Prostate gland (tissue), 2 donors: ENCODE data around the gene ALDH16A1. TPM values are rescaled to one million over a fixed set of nuclear protein-coding genes. Genes with fewer than 3 reads are reported as not detected.

Source experiments
- DNase-seq: peaks from one replicate; pipeline ENCODE4 v3.0.0-alpha.2; 2019; ENCODE audit warnings: low spot score
- H3K27ac ChIP-seq, 2 donors: fragments of 200-600 bp; sonication (generic); 2 replicates each; pipeline ENCODE4 v1.5.1; 2017 to 2019
- H3K27me3 ChIP-seq: fragments of 200-600 bp; sonication (generic); replicated peaks from 2 replicates; pipeline ENCODE4 v1.5.1; 2019; ENCODE audit not compliant: insufficient read depth
- H3K36me3 ChIP-seq, 2 donors: fragments of 200-600 bp; sonication (generic); 1 replicate in 1 of 2; 2 replicates in 1 of 2; pipeline versions ENCODE4 v1.5.1 to v1.8.1; 2017 to 2019
- H3K4me1 ChIP-seq: fragments of 200-600 bp; sonication (generic); replicated peaks from 2 replicates; pipeline ENCODE4 v1.5.1; 2019
- H3K4me3 ChIP-seq, 2 donors: fragments of 200-600 bp; sonication (generic); 2 replicates each; pipeline ENCODE4 v1.5.1; 2017 to 2019
- H3K9me3 ChIP-seq: fragments of 200-600 bp; sonication (generic); 2 replicates; pipeline ENCODE4 v1.5.1; 2017
- POLR2A ChIP-seq: fragments of 450-650 bp; IDR thresholded peaks from one replicate; pipeline ENCODE4 v1.6.1; 2016; ENCODE audit warnings: antibody characterized with exemption, mild to moderate bottlenecking
- POLR2AphosphoS5 ChIP-seq: sonication (generic); formaldehyde crosslinking; IDR thresholded peaks from one replicate; pipeline ENCODE4 v1.6.1; 2017; ENCODE audit warnings: antibody characterized with exemption
- WGBS: methylation state at CpG from one replicate; pipeline ENCODE4 v1.1.5; 2018; 5-methylcytosine and 5-hydroxymethylcytosine counted together
- intact Hi-C: fragments of 100-400 bp; cut with DNase I; formaldehyde crosslinking; loops from one replicate; pipeline ENCODE4 v1.14.2; 2022
- total RNA-seq, 2 donors: library from RNA; depleted of rRNA; stranded (reverse); fragments of >200 nt; gene quantifications; one replicate each; pipeline ENCODE4 v1.1.0, GENCODE V29; 2016
- TF ChIP-seq, protein P1 (sequence below), 4 experiments: fragments of 200-600 bp in 2 of 4; fragments of 450-650 bp in 2 of 4; sonication (generic) in 2 of 4; IDR thresholded peaks; 1 replicate in 3 of 4; 2 replicates in 1 of 4; pipeline ENCODE4 v1.5.1; 2016 to 2019; ENCODE audit warnings: antibody characterized with exemption in 4 of 4, mild to moderate bottlenecking in 2 of 4, moderate library complexity in 2 of 4

The ALDH16A1 gene
- total RNA-seq, 2 donors from 2014 or later = 24.3 to 42.0 TPM

DNA sequence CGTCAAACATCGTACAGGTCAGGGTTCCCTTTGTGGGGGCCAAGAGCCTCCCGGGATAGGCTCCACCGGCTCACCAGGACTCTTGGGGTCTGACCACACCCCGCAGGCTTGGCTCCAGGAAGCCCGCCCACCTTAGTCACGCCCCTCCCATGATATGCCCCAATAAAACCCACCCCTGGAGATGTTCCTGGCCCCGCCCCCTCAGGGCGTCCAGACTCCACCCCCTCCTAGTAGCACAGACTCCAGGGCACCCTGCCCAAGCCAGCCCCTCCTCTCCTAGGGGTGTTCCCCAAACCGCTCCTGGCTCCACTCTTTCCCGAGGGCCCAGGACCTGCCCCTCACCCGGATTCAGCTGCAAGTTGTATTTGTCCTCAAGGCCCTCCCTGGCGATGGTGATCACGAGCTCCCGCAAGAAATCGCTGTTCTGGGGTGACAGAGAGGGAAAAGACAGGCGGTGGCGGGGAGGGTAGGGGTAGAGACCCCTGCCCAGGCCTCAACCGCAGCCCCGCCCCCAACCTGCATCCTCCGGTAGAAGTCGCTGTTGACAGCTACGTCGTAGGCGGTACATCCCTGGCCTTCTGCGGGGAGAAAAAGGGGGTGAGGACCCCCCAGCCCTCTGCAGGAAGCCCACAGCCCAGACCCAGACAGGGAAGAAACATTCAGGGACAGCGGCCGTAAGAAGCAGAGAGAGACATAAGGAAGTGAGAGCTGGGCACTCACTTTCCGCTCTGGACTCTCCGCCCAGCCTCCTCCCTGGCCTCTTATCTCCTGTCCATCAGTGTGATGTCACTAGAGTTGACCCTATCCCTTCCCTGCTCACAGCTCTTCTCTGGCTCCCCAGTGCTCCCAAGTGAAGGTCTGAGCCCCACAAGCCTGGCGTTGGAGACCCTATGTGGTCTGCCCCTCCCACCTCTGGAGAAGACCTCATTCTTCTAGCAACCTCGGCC lies 5.3 kb upstream of the ALDH16A1 start:
- Histone ChIP-seq H3K27me3 (no peaks in the 10 kb centered on the region), H3K4me1 (no peaks in the 10 kb centered on the region), H3K27ac (no peak overlapping the region), H3K4me3 (no peak overlapping the region), H3K36me3 (no peaks in the 10 kb centered on the region), H3K9me3 (no peaks in the 10 kb centered on the region)
- intact Hi-C loops = no loop called here
- TF ChIP-seq POLR2A = no peak
- no peak for TF ChIP-seq POLR2AphosphoS5
- TF ChIP-seq, protein P1, sequence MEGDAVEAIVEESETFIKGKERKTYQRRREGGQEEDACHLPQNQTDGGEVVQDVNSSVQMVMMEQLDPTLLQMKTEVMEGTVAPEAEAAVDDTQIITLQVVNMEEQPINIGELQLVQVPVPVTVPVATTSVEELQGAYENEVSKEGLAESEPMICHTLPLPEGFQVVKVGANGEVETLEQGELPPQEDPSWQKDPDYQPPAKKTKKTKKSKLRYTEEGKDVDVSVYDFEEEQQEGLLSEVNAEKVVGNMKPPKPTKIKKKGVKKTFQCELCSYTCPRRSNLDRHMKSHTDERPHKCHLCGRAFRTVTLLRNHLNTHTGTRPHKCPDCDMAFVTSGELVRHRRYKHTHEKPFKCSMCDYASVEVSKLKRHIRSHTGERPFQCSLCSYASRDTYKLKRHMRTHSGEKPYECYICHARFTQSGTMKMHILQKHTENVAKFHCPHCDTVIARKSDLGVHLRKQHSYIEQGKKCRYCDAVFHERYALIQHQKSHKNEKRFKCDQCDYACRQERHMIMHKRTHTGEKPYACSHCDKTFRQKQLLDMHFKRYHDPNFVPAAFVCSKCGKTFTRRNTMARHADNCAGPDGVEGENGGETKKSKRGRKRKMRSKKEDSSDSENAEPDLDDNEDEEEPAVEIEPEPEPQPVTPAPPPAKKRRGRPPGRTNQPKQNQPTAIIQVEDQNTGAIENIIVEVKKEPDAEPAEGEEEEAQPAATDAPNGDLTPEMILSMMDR (IDR thresholded peaks at IDR 0.05) = no peak
- no peak for DNase-seq
- 63% methylated on average over 32 of the region's 32 CpGs for whole genome bisulfite sequencing

DNA sequence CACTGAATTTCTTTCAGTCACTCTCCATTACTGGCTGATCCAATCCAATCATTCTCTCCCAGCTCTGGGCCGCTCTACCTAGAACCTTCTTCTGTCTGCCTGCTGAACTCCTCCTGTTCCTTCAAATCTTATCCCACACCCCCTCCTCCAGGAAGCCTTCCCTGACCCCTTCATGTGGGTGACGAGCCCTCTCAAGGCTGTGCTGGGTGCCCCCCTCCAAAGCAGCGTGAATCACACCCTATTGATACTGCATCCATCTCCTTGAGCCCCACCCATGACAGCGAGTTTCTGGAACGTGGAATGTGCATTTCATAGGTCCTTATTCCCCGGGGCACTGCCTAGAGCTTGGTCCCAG lies 4.6 kb upstream of the ALDH16A1 start:
- no peak for DNase-seq
- Histone ChIP-seq H3K4me1 (no peaks in the 10 kb centered on the region), H3K27ac (no peak overlapping the region), H3K4me3 (no peak overlapping the region), H3K27me3 (no peaks in the 10 kb centered on the region), H3K9me3 (no peaks in the 10 kb centered on the region), H3K36me3 (no peaks in the 10 kb centered on the region)
- TF ChIP-seq POLR2A (no peak), POLR2AphosphoS5 (no peak)
- TF ChIP-seq, protein P1 (IDR thresholded peaks at IDR 0.05) = no peak
- intact Hi-C loops = no loop called here
- WGBS = 90% methylated on average over 6 of the region's 6 CpGs

DNA sequence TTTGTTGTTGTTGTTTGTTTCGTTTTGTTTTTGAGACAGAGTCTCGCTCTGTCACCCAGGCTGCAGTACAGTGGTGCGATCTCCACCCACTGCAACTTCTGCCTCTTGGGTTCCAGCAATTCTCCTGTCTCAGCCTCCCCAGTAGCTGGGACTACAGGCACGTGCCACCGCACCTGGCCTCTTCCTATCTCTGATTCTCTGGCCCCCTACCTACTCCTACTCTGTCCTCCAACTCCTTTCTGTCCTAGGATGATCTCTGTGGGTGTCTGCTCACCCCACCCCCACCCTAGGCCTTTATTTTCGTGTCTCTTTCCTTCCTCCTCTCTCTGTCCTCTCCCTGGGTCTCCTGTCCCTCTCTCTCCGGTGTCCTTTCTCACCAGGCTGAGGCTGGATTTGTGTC lies 2.6 kb upstream of the ALDH16A1 start:
- Histone ChIP-seq H3K9me3 (no peaks in the 10 kb centered on the region), H3K4me1 (no peaks in the 10 kb centered on the region), H3K27ac (no peak overlapping the region), H3K4me3 (no peak overlapping the region), H3K27me3 (no peaks in the 10 kb centered on the region), H3K36me3 (no peaks in the 10 kb centered on the region)
- WGBS = 85% methylated on average over 7 of the region's 7 CpGs
- DNase-seq = no peak
- intact Hi-C loops = no loop called here
- TF ChIP-seq POLR2A (no peak), POLR2AphosphoS5 (no peak)
- TF ChIP-seq, protein P1 (IDR thresholded peaks at IDR 0.05) = no peak

DNA sequence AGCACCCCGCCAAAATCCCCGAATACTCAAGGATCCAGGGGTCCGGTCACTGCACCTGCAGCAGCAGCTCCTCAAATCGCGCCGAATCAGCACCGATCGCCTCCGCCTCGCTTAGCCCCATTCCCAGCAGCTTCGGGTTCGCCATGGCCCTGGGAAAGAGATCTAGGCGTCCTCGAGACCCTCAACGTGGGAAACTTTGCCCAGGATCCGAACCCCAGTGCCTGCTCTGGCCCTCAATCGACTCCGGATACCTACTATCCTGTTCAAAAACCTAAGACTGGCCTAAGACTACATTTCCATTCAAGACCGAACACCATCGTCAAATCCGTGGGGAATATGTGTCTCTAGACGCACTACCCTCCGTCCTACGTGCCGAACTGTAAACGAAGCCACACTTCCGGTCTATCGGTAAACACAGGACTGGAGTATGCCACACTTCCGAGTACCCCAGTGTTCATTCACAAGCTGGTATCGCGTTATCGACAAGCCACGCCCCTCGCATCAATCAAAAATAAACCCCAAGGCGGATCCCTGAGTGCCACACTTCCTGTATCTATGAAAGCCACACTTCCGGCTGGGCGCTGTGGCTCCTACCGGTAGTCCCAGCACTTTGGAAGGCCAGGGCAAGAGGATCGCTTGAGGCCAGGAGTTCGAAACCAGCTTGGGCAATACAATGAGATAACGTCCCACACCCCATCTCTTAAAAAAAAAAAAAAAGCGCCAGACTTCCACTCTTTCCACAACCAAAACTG lies 1.4 kb upstream of the ALDH16A1 start, which contains the start of gene PIH1D1:
PIH1D1 (minus strand) TSS at position 385 of the 752 bp plus-strand sequence; CDS start at position 145, 240 bp downstream.
- H3K4me1 ChIP-seq = no peaks in the 10 kb centered on the region
- intact Hi-C loops = no loop called here

More for the DNA sequence above, 1.4 kb upstream of the ALDH16A1 start, which contains the start of gene PIH1D1:
- Histone ChIP-seq H3K9me3 (no peaks in the 10 kb centered on the region), H3K27me3 (no peaks in the 10 kb centered on the region), H3K36me3 (no peaks in the 10 kb centered on the region), H3K4me3 (peak within 1 kb of the TSS; percentile 77 to 83), H3K27ac (peak within 1 kb of the TSS; percentile 93 to 95)
- peak; percentile 99 for DNase-seq
- TF ChIP-seq POLR2A = peak; percentile 55
- TF ChIP-seq, protein P1 (IDR thresholded peaks at IDR 0.05) = peak in 3 of 4 experiments; percentile 16 to 40 (median 38)
- peak; percentile 99 for TF ChIP-seq POLR2AphosphoS5
- under 1% methylated on average over 42 of the region's 42 CpGs for WGBS
